ENCODE results near the gene SLC36A4.
"Not testable (repeated sequence)": the region's sequence is repeated elsewhere in the genome, so short reads cannot be mapped to it uniquely, and the experiment has no call there.

Gene SLC36A4

GRCh38 chr11:93197380-93198214, at the start of gene SLC36A4:
SLC36A4 (minus strand) TSS chr11:93197991; CDS start chr11:93197832, 159 bp downstream.
- peak; percentile 64 to 80 (median 72) for DNase-seq (ENCODE audit: low read depth in 4 of 4, low spot score in 1 of 4)

- DNase-seq (ENCODE audit: low read depth in 4 of 4, low spot score in 1 of 4), result not testable (repeated sequence)
Observed at GRCh38 chr11:93246790-93247189, 49.0 kb upstream of the SLC36A4 start.

- DNase-seq (ENCODE audit: low read depth in 4 of 4, low spot score in 1 of 4), result no peak
Observed at GRCh38 chr11:93244018-93244417, 46.2 kb upstream of the SLC36A4 start.

- no peak for DNase-seq (ENCODE audit: low read depth in 4 of 4, low spot score in 1 of 4)
Observed at GRCh38 chr11:93239966-93240365, 42.2 kb upstream of the SLC36A4 start.

GRCh38 chr11:93238956-93239355, 41.2 kb upstream of the SLC36A4 start:
- DNase-seq (ENCODE audit: low read depth in 4 of 4, low spot score in 1 of 4), result no peak

GRCh38 chr11:93236741-93237675, 39.2 kb upstream of the SLC36A4 start:
- DNase-seq (ENCODE audit: low read depth in 4 of 4, low spot score in 1 of 4), result peak in 1 of 4 experiments; percentile 3

- DNase-seq (ENCODE audit: low read depth in 4 of 4, low spot score in 1 of 4), result peak; percentile 21 to 43 (median 31)
Observed at GRCh38 chr11:93234602-93235207, 36.9 kb upstream of the SLC36A4 start.

GRCh38 chr11:93229876-93230275, 32.1 kb upstream of the SLC36A4 start:
- no peak for DNase-seq (ENCODE audit: low read depth in 4 of 4, low spot score in 1 of 4)

- no peak for DNase-seq (ENCODE audit: low read depth in 4 of 4, low spot score in 1 of 4)
Observed at GRCh38 chr11:93225662-93226061, 27.9 kb upstream of the SLC36A4 start.

- DNase-seq (ENCODE audit: low read depth in 4 of 4, low spot score in 1 of 4), result no peak
Observed at GRCh38 chr11:93221539-93221938, 23.7 kb upstream of the SLC36A4 start.

GRCh38 chr11:93220078-93220477, 22.3 kb upstream of the SLC36A4 start:
- DNase-seq (ENCODE audit: low read depth in 4 of 4, low spot score in 1 of 4), result no peak

GRCh38 chr11:93219440-93219839, 21.6 kb upstream of the SLC36A4 start:
- DNase-seq (ENCODE audit: low read depth in 4 of 4, low spot score in 1 of 4), result no peak

GRCh38 chr11:93216511-93217101, 18.8 kb upstream of the SLC36A4 start:
- no peak for DNase-seq (ENCODE audit: low read depth in 4 of 4, low spot score in 1 of 4)

GRCh38 chr11:93213622-93214021, 15.8 kb upstream of the SLC36A4 start:
- DNase-seq (ENCODE audit: low read depth in 4 of 4, low spot score in 1 of 4), result no peak

- no peak for DNase-seq (ENCODE audit: low read depth in 4 of 4, low spot score in 1 of 4)
Observed at GRCh38 chr11:93212094-93212493, 14.3 kb upstream of the SLC36A4 start.

- no peak for DNase-seq (ENCODE audit: low read depth in 4 of 4, low spot score in 1 of 4)
Observed at GRCh38 chr11:93209466-93209865, 11.7 kb upstream of the SLC36A4 start.

- no peak for DNase-seq (ENCODE audit: low read depth in 4 of 4, low spot score in 1 of 4)
Observed at GRCh38 chr11:93208663-93209270, 11.0 kb upstream of the SLC36A4 start.

GRCh38 chr11:93199616-93200015, 1.8 kb upstream of the SLC36A4 start:
- no peak for DNase-seq (ENCODE audit: low read depth in 4 of 4, low spot score in 1 of 4)

GRCh38 chr11:93198215-93198845, 539 bp upstream of the SLC36A4 start:
- DNase-seq (ENCODE audit: low read depth in 4 of 4, low spot score in 1 of 4), result no peak

- DNase-seq (ENCODE audit: low read depth in 4 of 4, low spot score in 1 of 4), result no peak
Observed at GRCh38 chr11:93196816-93197379, 893 bp downstream of the SLC36A4 start.
